Vagina (tissue), 2 donors: ENCODE data around the gene ZNF524.

ENCODE experiments used
- POLR2A ChIP-seq, 2 donors: fragments of 450-650 bp; IDR thresholded peaks; one replicate each; pipeline ENCODE4 v1.6.1; 2017; ENCODE audit warnings: antibody characterized with exemption in 2 of 2, mild to moderate bottlenecking in 2 of 2, moderate library complexity in 2 of 2
- TF ChIP-seq, protein P1 (sequence below), 3 experiments: fragments of 450-650 bp in 2 of 3; fragments of 200-600 bp in 1 of 3; sonication (generic) in 1 of 3; IDR thresholded peaks; one replicate each; pipeline ENCODE4 v1.5.1; 2017 to 2019; ENCODE audit warnings: antibody characterized with exemption in 3 of 3, mild to moderate bottlenecking in 2 of 3, moderate library complexity in 2 of 3

DNA sequence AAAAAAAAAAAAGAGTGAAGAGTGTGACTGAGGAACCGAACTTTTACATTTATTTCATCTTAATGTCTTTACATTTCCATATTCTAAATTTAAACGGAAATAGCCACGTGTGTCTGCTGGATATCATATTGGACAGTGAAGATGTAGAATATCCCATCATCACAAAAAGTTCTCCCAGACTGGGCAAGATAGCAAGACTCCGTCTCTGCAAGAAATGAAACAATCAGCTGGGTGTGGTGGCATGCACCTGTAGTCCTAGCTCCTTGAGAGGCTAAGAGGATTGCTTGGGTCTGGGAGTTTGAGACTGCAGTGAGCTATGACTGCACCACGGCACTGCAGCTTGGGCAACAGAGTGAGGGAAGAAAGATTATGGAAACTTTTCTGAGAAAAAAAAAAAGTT lies 23.3 kb upstream of the ZNF524 start:
- no peak for TF ChIP-seq POLR2A (IDR thresholded peaks at IDR 0.05)
- TF ChIP-seq, protein P1, sequence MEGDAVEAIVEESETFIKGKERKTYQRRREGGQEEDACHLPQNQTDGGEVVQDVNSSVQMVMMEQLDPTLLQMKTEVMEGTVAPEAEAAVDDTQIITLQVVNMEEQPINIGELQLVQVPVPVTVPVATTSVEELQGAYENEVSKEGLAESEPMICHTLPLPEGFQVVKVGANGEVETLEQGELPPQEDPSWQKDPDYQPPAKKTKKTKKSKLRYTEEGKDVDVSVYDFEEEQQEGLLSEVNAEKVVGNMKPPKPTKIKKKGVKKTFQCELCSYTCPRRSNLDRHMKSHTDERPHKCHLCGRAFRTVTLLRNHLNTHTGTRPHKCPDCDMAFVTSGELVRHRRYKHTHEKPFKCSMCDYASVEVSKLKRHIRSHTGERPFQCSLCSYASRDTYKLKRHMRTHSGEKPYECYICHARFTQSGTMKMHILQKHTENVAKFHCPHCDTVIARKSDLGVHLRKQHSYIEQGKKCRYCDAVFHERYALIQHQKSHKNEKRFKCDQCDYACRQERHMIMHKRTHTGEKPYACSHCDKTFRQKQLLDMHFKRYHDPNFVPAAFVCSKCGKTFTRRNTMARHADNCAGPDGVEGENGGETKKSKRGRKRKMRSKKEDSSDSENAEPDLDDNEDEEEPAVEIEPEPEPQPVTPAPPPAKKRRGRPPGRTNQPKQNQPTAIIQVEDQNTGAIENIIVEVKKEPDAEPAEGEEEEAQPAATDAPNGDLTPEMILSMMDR (IDR thresholded peaks at IDR 0.05) = no peak
